Nephron (organoid): ENCODE data around the gene PDGFRA.

Source experiments
- H3K27ac Mint-ChIP-seq, 3 experiments: 2 replicates each; pipeline ENCODE4 v1.8.0; 2020; ENCODE audit warnings: mixed read lengths in 3 of 3, mild to moderate bottlenecking in 2 of 3, moderate library complexity in 1 of 3
- H3K27me3 Mint-ChIP-seq: 2 replicates; pipeline ENCODE4 v1.8.0; 2021; ENCODE audit warnings: low read depth, mild to moderate bottlenecking, moderate library complexity, mixed read lengths
- H3K36me3 Mint-ChIP-seq: 2 replicates; pipeline ENCODE4 v1.8.0; 2020; ENCODE audit warnings: low read depth, mixed read lengths
- H3K4me1 Mint-ChIP-seq: 2 replicates; pipeline ENCODE4 v1.8.0; 2020; ENCODE audit warnings: mixed read lengths
- H3K4me3 Mint-ChIP-seq, 3 experiments: 2 replicates each; pipeline ENCODE4 v1.8.0; 2020; ENCODE audit warnings: mild to moderate bottlenecking in 3 of 3, mixed read lengths in 3 of 3, moderate library complexity in 2 of 3
- H3K9me3 Mint-ChIP-seq: 2 replicates; pipeline ENCODE4 v1.8.0; 2020; ENCODE audit warnings: mixed read lengths
- CTCF ChIP-seq, 3 experiments: fragments of 200-600 bp; sonication (generic); IDR thresholded peaks; one replicate each; pipeline ENCODE4 v1.5.0; 2021; ENCODE audit warnings: antibody characterized with exemption in 3 of 3; ENCODE audit not compliant: unreplicated experiment in 3 of 3

The PDGFRA gene

DNA sequence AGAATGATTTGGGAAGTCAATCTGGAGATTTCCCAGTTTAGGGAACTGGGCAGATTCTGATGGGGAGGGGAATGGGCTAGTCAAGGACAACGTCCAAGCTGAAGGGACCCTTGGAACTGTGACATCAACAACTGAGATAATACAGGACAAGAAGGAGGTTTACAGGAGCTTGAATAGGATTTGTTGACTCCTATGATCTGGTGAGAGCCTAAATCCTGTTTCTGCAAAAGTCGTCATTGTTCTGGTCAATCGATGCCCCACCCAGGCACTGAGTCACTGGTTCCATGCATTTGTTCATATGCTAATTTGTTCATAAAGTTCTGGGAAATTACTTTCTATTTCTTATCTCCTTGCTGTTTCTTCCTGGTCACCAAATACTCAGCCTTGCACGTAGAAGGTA, 15.3 kb upstream of the PDGFRA start:
- Mint-ChIP-seq H3K27me3 (peaks cover 32% of the 10 kb centered on the region), H3K36me3 (no peaks in the 10 kb centered on the region), H3K27ac (no peak overlapping the region), H3K4me3 (no peak overlapping the region), H3K4me1 (peaks cover 9% of the 10 kb centered on the region), H3K9me3 (no peaks in the 10 kb centered on the region)
- no peak for TF ChIP-seq CTCF (IDR thresholded peaks at IDR 0.05; ENCODE audit: unreplicated experiment in 3 of 3)

DNA sequence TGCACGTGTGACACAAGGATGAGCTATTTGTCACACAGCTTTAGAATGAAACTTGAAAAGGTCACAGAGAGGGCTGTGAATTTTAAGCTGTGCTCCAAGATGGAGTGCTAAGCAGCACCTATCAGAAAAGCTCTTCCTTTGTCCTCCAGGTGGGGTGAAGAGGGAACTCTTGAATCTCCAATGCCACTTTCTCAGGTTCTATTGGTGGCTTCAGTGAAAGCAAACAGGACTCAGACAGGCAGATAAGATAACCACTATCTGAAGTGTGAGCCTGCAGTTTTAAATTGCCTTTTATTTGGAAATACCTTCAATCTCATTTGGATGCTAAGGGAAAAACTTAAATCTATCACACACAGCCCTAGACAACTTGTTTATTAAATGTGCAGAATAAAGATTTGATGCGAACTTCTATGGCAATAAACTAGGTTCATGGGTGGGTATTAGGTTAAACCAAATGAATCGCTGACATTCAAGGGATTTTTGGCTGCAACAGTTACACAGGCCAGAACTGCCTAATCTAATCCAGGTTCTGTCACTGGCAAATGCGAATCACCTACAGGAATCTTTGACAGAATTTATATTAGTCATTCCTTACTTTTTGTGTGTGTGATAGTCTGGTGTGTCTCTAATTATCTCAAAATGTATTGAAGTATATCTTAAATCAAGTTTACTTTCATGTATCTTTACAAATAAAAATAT, 13.6 kb upstream of the PDGFRA start:
- no peak for TF ChIP-seq CTCF (IDR thresholded peaks at IDR 0.05; ENCODE audit: unreplicated experiment in 3 of 3)
- Mint-ChIP-seq H3K4me3 (no peak overlapping the region), H3K36me3 (no peaks in the 10 kb centered on the region), H3K27ac (peak overlapping the region in 1 of 3 experiments; percentile 68), H3K9me3 (no peaks in the 10 kb centered on the region), H3K27me3 (peaks cover 41% of the 10 kb centered on the region), H3K4me1 (peaks cover 9% of the 10 kb centered on the region)

DNA sequence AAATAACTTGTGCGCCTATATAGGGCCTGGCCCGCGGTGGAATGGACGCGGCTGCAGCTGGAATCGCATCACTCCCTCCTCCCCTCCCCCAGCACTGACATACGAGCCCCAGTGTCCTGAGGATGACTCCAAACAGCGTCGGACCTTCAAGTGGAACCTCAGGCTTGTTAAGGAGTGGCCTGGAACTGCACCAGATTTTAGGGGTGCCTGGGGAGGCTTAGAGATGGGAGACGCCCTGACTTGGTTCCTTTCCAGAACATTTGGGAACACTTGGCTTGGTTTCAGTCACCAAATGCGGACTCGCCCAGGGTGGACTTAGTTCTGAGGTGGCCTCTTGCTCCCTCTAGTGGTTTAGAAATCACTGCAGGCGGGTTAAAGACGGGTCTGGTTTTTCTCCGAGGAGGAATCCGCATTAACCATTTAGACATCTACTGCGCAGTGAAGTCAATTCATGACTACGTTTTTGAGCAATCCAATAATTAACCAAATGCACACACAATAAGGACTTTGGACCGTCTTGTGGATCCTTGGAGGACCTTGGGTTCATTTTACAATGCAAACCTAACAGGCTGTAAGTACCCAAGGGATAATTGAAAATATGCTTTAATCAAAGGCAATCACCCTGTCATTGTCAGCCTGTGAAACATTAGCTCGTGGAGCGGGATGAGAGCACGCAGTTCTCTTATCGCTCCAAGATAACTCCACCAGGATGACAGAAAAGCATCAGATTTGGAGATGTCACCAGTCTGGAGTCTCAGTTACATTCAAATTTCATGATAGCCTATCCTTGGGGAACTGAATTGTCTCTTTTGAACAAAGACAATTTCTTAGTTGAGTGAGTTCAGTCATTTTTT, 11.2 kb upstream of the PDGFRA start:
- peaks cover 9% of the 10 kb centered on the region for H3K4me1 Mint-ChIP-seq
- peaks cover 53% of the 10 kb centered on the region for H3K27me3 Mint-ChIP-seq
- no peaks in the 10 kb centered on the region for H3K36me3 Mint-ChIP-seq
- H3K27ac Mint-ChIP-seq: peak overlapping the region; percentile 77 to 93 (median 89)
- peak overlapping the region; percentile 75 to 87 (median 79) for H3K4me3 Mint-ChIP-seq
- peak; percentile 89 to 91 (median 89) for TF ChIP-seq CTCF (IDR thresholded peaks at IDR 0.05; ENCODE audit: unreplicated experiment in 3 of 3)
- no peaks in the 10 kb centered on the region for H3K9me3 Mint-ChIP-seq

GRCh38 chr4:54218736-54219135, 10.4 kb upstream of the PDGFRA start:
- Mint-ChIP-seq H3K9me3 (no peaks in the 10 kb centered on the region), H3K36me3 (no peaks in the 10 kb centered on the region), H3K4me3 (no peak overlapping the region), H3K27ac (peak overlapping the region in 2 of 3 experiments; percentile 89 to 93), H3K27me3 (peaks cover 54% of the 10 kb centered on the region), H3K4me1 (peaks cover 9% of the 10 kb centered on the region)
- TF ChIP-seq CTCF (IDR thresholded peaks at IDR 0.05; ENCODE audit: unreplicated experiment in 3 of 3): no peak

- H3K4me1 Mint-ChIP-seq: peaks cover 24% of the 10 kb centered on the region
- no peak for TF ChIP-seq CTCF (IDR thresholded peaks at IDR 0.05; ENCODE audit: unreplicated experiment in 3 of 3)
- H3K27me3 Mint-ChIP-seq: peaks cover 87% of the 10 kb centered on the region
- peak overlapping the region; percentile 92 to 95 (median 95) for H3K4me3 Mint-ChIP-seq
- H3K36me3 Mint-ChIP-seq: peaks cover 5% of the 10 kb centered on the region
- peak overlapping the region; percentile 93 to 99 (median 98) for H3K27ac Mint-ChIP-seq
- peaks cover 5% of the 10 kb centered on the region for H3K9me3 Mint-ChIP-seq
Observed at GRCh38 chr4:54224996-54225597, 4.0 kb upstream of the PDGFRA start.
